Measurements from ENCODE around the gene TP53INP2. TPM values are rescaled to one million over a fixed set of nuclear protein-coding genes. Genes with fewer than 3 reads are reported as not detected.
"Not testable (repeated sequence)": the region's sequence is repeated elsewhere in the genome, so short reads cannot be mapped to it uniquely, and the experiment has no call there.

Gene TP53INP2
- polyA plus RNA-seq (ENCODE audit: insufficient read length in 10 of 10), result 10 to 100 TPM in 3 of 10 donors, 1 to 10 TPM in 7; 7.6 to 11.5 (median 9.1) TPM
- long read RNA-seq, donor 1, full-length matches to known transcripts, result 1 of 1 reads
- long read RNA-seq, donor 1, partial matches to known transcripts, result 0 of 1 reads
- long read RNA-seq, donor 1, other reads (novel, unspliced or antisense), result 0 of 1 reads
- long read RNA-seq, donor 2, result 0 reads
- long read RNA-seq, donor 3, result 0 reads
- long read RNA-seq, donor 4, result 0 reads
- long read RNA-seq, donor 5, full-length matches to known transcripts, result 1 of 1 reads
- long read RNA-seq, donor 5, partial matches to known transcripts, result 0 of 1 reads
- long read RNA-seq, donor 5, other reads (novel, unspliced or antisense), result 0 of 1 reads
- long read RNA-seq, donor 6, partial matches to known transcripts, result 8 of 8 reads
- long read RNA-seq, donor 6, other reads (novel, unspliced or antisense), result 0 of 8 reads
- long read RNA-seq, donor 7, result 0 reads
- long read RNA-seq, donor 8, result 0 reads
- long read RNA-seq, donor 9, full-length matches to known transcripts, result 1 of 1 reads
- long read RNA-seq, donor 9, partial matches to known transcripts, result 0 of 1 reads
- long read RNA-seq, donor 9, other reads (novel, unspliced or antisense), result 0 of 1 reads

- peak; percentile 77 to 91 (median 88) for DNase-seq
These were observed at the start of gene TP53INP2 for GRCh38 chr20:34704177-34705007. TP53INP2 (plus strand) TSS chr20:34704344; CDS start chr20:34708740, 4,396 bp downstream.

GRCh38 chr20:34658654-34659053, 45.5 kb upstream of the TP53INP2 start:
- DNase-seq, result not testable (repeated sequence)

- not testable (repeated sequence) for DNase-seq
These were observed 42.3 kb upstream of the TP53INP2 start for GRCh38 chr20:34661811-34662210.

- DNase-seq, result no peak
These were observed 40.8 kb upstream of the TP53INP2 start for GRCh38 chr20:34663213-34663943.

GRCh38 chr20:34664751-34665150, 39.4 kb upstream of the TP53INP2 start:
- not testable (repeated sequence) for DNase-seq

- DNase-seq, result no peak
These were observed 35.0 kb upstream of the TP53INP2 start for GRCh38 chr20:34669094-34669493.

- no peak for DNase-seq
These were observed 30.7 kb upstream of the TP53INP2 start for GRCh38 chr20:34673412-34673811.

- DNase-seq, result no peak
These were observed 28.6 kb upstream of the TP53INP2 start for GRCh38 chr20:34675561-34675960.

GRCh38 chr20:34675993-34676641, 28.0 kb upstream of the TP53INP2 start:
- peak in 1 of 3 donors; percentile 82 for DNase-seq

- DNase-seq, result peak; percentile 94 to 99 (median 97)
These were observed 27.3 kb upstream of the TP53INP2 start, which contains the start of gene PIGU for GRCh38 chr20:34676642-34677373. PIGU (minus strand) TSS chr20:34677092; CDS start chr20:34677085, 7 bp downstream.

GRCh38 chr20:34680586-34681175, 23.5 kb upstream of the TP53INP2 start:
- no peak for DNase-seq

GRCh38 chr20:34683667-34684066, 20.5 kb upstream of the TP53INP2 start:
- no peak for DNase-seq

- no peak for DNase-seq
These were observed 14.7 kb upstream of the TP53INP2 start for GRCh38 chr20:34689486-34689885.

GRCh38 chr20:34691838-34692237, 12.3 kb upstream of the TP53INP2 start:
- no peak for DNase-seq

GRCh38 chr20:34693414-34693813, 10.7 kb upstream of the TP53INP2 start:
- no peak for DNase-seq

- DNase-seq, result no peak
These were observed 2.6 kb upstream of the TP53INP2 start for GRCh38 chr20:34701405-34702085.

GRCh38 chr20:34703061-34703423, 1.1 kb upstream of the TP53INP2 start:
- no peak for DNase-seq

GRCh38 chr20:34703424-34704176, 544 bp upstream of the TP53INP2 start:
- peak in 2 of 3 donors; percentile 4 to 26 for DNase-seq

All from muscle of back (tissue), 13 donors.